ENCODE data around the gene GIMAP8. TPM values are rescaled to one million over a fixed set of nuclear protein-coding genes. Genes with fewer than 3 reads are reported as not detected.
"Not testable (repeated sequence)": the region's sequence is repeated elsewhere in the genome, so short reads cannot be mapped to it uniquely, and the experiment has no call there.

The GIMAP8 gene
- total RNA-seq, 1 experiment from 2014 or later, result not detected

DNA sequence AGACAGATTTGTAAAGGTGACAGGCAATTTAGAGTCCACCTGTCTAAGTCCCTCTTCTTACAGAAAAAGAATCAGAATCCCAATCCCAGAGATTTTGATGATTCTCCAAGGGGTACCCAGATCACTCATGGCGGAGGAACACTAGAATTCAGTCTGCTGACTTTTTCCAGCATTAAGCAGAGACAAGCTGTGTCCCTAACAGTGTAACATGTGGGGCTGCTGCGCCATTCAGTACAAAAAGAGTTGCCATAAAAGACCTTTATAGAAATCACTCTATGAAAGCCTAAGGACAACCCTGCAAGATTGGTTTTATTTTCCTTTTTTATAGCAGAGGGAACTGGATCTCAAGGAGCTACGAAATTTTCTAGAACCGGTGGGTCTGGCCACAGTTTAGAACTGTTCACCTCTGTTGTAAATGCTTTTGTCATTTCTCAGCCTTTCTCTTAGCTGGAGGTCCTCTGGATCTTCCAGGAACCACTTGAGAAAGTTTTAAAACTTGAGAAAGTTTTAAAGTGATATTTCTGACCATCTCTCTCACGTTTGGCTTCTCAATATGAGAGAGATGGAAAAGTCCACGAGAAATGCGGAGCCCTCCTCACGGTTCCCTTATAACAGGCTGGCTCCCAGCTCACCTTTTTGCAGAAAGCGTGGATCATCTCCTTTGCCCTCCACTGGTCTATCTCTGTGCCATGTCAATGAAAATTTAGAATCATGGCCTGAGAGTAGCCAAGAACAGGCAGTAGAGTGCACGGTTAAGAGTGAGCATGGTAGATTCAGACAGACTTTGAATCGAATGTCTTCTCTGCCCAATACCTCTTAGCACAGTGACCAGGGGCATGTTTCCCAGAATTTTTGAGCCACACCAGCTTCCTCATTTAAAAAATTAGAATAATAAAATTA, 65.1 kb downstream of the GIMAP8 start:
- Histone ChIP-seq H3K27me3 (peaks cover 21% of the 10 kb centered on the region), H3K9me3 (replicated peaks) (no peaks in the 10 kb centered on the region)

DNA sequence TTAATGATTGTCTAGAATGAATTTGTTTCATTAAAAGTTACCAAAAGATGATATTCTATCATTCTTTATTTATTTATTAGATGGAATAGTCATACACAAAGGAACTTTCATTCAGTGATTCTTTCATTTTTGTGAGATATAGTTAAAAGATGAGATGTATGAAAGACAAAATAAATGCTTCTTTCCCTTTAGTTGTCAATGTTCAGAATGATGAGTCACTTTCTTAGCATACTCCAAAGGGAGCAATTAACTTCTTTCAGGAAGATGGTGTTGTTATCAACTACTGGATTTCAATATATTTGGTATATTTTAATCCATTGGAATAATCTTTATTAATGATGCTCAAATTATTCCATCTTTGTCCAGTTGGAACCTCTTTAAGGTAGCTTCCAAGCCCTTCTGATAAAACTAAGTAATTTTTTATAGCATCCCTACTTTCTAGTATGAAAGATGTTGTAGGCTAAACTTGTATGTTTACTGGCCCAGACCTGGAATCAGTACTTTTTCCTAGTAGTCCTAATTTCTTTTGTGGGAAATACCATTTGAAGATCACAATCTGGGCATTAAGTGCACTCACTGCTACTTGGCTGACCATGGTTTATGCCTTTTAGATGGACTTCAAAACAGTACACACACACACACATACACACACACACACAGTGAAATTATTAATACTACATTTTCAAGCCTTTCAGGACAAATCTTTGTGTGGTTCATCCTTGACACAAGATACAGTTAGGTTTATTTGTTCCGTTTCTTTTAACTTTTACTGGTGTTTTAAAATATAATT, 66.7 kb downstream of the GIMAP8 start:
- Histone ChIP-seq H3K4me1 (no peaks in the 10 kb centered on the region), H3K27ac (no peak overlapping the region), H3K36me3 (no peaks in the 10 kb centered on the region), H3K4me3 (no peak overlapping the region), H3K27me3 (peaks cover 21% of the 10 kb centered on the region), H3K9me3 (replicated peaks) (no peaks in the 10 kb centered on the region)
- DNase-seq, result no peak

More for the DNA sequence above, 65.1 kb downstream of the GIMAP8 start:
- Histone ChIP-seq H3K36me3 (no peaks in the 10 kb centered on the region), H3K27ac (no peak overlapping the region), H3K4me3 (no peak overlapping the region), H3K4me1 (no peaks in the 10 kb centered on the region)
- DNase-seq, result no peak

DNA sequence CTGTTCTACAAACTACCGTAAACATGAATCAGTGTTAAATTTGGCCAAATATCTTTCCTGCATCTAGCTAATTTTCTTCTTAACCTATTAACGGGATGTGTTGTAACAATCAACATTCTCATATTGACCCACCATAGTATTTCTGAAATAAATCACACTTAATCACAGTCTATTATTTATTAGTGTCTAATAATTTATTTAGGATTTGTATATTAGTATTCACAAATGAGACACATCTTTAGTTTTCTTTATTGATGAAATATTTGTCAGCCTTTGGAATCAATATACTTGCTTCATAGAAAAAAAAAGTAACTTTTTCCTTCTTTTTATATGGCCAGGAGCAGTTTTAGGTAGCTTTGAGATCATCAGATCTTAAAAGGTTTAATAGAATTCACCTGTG, 68.9 kb downstream of the GIMAP8 start:
- H3K9me3 ChIP-seq (replicated peaks), result no peaks in the 10 kb centered on the region
- H3K27me3 ChIP-seq, result peaks cover 21% of the 10 kb centered on the region
- no peaks in the 10 kb centered on the region for H3K36me3 ChIP-seq
- no peak for DNase-seq
- no peak overlapping the region for H3K4me3 ChIP-seq
- no peak overlapping the region for H3K27ac ChIP-seq
- no peaks in the 10 kb centered on the region for H3K4me1 ChIP-seq

DNA sequence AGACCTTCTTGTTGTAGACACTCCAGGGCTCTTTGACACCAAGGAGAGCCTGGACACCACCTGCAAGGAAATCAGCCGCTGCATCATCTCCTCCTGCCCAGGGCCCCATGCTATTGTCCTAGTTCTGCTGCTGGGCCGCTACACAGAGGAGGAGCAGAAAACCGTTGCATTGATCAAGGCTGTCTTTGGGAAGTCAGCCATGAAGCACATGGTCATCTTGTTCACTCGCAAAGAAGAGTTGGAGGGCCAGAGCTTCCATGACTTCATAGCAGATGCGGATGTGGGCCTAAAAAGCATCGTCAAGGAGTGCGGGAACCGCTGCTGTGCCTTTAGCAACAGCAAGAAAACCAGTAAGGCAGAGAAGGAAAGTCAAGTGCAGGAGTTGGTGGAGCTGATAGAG, 69.7 kb downstream of the GIMAP8 start:
- H3K36me3 ChIP-seq, result no peaks in the 10 kb centered on the region
- no peak for DNase-seq
- peaks cover 21% of the 10 kb centered on the region for H3K27me3 ChIP-seq
- no peaks in the 10 kb centered on the region for H3K9me3 ChIP-seq (replicated peaks)
- no peak overlapping the region for H3K27ac ChIP-seq
- no peak overlapping the region for H3K4me3 ChIP-seq
- H3K4me1 ChIP-seq, result no peaks in the 10 kb centered on the region

DNA sequence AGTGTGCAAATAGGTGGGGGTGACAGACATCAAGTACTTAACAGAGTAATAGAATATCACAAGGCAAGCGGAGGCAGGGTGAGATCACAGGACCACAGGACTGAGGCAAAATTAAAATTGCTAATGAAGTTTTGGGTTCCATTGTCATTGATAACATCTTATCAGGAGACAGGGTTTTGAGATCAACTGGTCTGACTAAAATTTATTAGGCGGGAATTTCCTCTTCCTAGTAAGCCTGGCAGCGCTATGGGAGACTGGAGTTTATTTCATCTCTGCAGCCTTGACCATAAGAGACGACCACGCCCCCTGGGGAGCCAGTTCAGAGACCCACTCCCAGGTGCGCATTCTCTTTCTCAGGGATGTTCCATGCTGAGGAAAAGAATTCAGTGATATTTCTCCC, 72.5 kb downstream of the GIMAP8 start:
- not testable (repeated sequence) for H3K4me3 ChIP-seq; H3K27ac ChIP-seq; DNase-seq; H3K9me3 ChIP-seq (replicated peaks); H3K27me3 ChIP-seq; H3K4me1 ChIP-seq; H3K36me3 ChIP-seq

DNA sequence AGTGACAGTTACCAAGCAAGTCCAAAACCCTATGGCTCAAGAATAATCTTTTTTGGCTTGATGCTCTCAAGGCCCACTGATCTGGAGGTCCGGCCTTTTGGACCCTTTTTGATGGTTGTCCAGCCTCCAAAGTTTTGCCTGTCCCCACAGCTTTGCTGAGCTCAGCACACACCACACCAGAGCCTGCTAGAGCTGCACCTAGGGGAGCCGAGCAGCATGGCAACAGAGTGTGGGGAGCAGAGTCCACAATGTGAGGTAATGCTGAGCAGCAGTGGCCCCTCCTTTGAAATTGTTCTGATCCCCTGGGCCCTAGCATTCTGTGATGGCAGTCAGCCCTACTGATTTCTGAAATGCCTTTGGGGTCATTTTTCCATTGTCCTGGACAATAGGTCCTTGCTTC, 73.6 kb downstream of the GIMAP8 start:
- no peak overlapping the region for H3K27ac ChIP-seq
- no peak for DNase-seq
- H3K27me3 ChIP-seq, result peaks cover 8% of the 10 kb centered on the region
- H3K4me3 ChIP-seq, result no peak overlapping the region
- no peaks in the 10 kb centered on the region for H3K4me1 ChIP-seq
- no peaks in the 10 kb centered on the region for H3K36me3 ChIP-seq
- no peaks in the 10 kb centered on the region for H3K9me3 ChIP-seq (replicated peaks)

Other genes with a start within 250 kb of the GIMAP8 start
- not detected in 2 replicates for gene LRRC61, start 127.3 kb upstream of the GIMAP8 start, total RNA-seq (2014; rRNA removed; shearing (Covaris generic))
- 1.7 and 4.6 TPM in 2 replicates for gene ACTR3C, start 127.1 kb upstream of the GIMAP8 start, total RNA-seq (2014; rRNA removed; shearing (Covaris generic))
- gene RARRES2, start 109.0 kb upstream of the GIMAP8 start, total RNA-seq (2014; rRNA removed; shearing (Covaris generic)), result 68.1 and 89.7 TPM in 2 replicates
- 174 and 183 TPM in 2 replicates for gene REPIN1, start 81.8 kb upstream of the GIMAP8 start, total RNA-seq (2014; rRNA removed; shearing (Covaris generic))
- 8.1 and 9.5 TPM in 2 replicates for gene ZNF775, start 71.3 kb upstream of the GIMAP8 start, total RNA-seq (2014; rRNA removed; shearing (Covaris generic))
- gene GIMAP7, start 64.2 kb downstream of the GIMAP8 start, total RNA-seq (2014; rRNA removed; shearing (Covaris generic)), result not detected in 2 replicates
- not detected in 2 replicates for gene GIMAP4, start 116.8 kb downstream of the GIMAP8 start, total RNA-seq (2014; rRNA removed; shearing (Covaris generic))
- not detected in 2 replicates for gene GIMAP6, start 181.8 kb downstream of the GIMAP8 start, total RNA-seq (2014; rRNA removed; shearing (Covaris generic))
- not detected in 2 replicates for gene GIMAP2, start 235.1 kb downstream of the GIMAP8 start, total RNA-seq (2014; rRNA removed; shearing (Covaris generic))

Data from SJCRH30 (cell line).